ENCODE data around the gene IARS2.
"Not testable (repeated sequence)": the region's sequence is repeated elsewhere in the genome, so short reads cannot be mapped to it uniquely, and the experiment has no call there.

IARS2 gene

GRCh38 chr1:220169887-220170286, 76.0 kb downstream of the IARS2 start:
- not testable (repeated sequence) for DNase-seq

GRCh38 chr1:220170836-220171526, 77.0 kb downstream of the IARS2 start:
- DNase-seq, result no peak

GRCh38 chr1:220176540-220176939, 82.6 kb downstream of the IARS2 start:
- DNase-seq, result no peak

- no peak for DNase-seq
Measured at GRCh38 chr1:220182111-220182510, 88.2 kb downstream of the IARS2 start.

GRCh38 chr1:220182656-220183055, 88.7 kb downstream of the IARS2 start:
- DNase-seq, result no peak

- DNase-seq, result no peak
Measured at GRCh38 chr1:220184506-220184905, 90.6 kb downstream of the IARS2 start.

GRCh38 chr1:220186752-220187151, 92.8 kb downstream of the IARS2 start:
- DNase-seq, result no peak

- no peak for DNase-seq
Measured at GRCh38 chr1:220188538-220188937, 94.6 kb downstream of the IARS2 start.

- peak; percentile 74 for DNase-seq
Measured at GRCh38 chr1:220189750-220190347, 95.9 kb downstream of the IARS2 start.

- DNase-seq, result no peak
Measured at GRCh38 chr1:220195701-220196100, 101.8 kb downstream of the IARS2 start.
